ENCODE data around the gene TRAPPC12. TPM values are rescaled to one million over a fixed set of nuclear protein-coding genes. Genes with fewer than 3 reads are reported as not detected.
"Not testable (repeated sequence)": the region's sequence is repeated elsewhere in the genome, so short reads cannot be mapped to it uniquely, and the experiment has no call there.

Gene TRAPPC12
- total RNA-seq, 3 donors from 2014 or later (not counting 1 experiment from before 2014, with no cell fraction given): 65.1 to 92.6 (median 86.7) TPM

DNA sequence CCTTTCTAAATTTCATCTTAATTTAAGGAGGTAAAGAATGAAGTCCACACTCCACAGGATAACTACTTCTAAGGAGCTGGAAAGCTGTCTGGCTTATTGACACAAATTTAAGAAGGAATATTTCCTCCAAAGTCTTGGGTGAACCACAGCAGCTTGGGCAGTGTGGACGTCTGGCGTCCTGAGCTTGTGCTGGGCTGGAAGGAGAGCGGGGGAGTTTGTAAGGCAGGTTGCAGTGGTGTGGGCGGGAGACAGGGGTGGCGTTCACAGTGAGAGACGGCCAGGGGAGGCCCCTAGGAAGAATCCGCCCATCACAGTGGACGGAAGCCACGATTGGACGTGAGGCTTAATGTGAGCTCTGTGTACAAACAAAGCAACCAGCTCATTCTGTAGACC lies 114.1 kb downstream of the TRAPPC12 start:
- Mint-ChIP-seq H3K4me3 (no peak overlapping the region), H3K27ac (no peak overlapping the region)
- intact Hi-C loops (cut with micrococcal nuclease): no loop called here

GRCh38 chr2:3494984-3495666 lies 115.6 kb downstream of the TRAPPC12 start:
- Histone ChIP-seq H3K4me1 (ENCODE audit: control insufficient read depth, insufficient read depth, low read length) (peaks cover 18% of the 10 kb centered on the region), H3K36me3 (ENCODE audit: control insufficient read depth, insufficient read depth, low read length) (peaks cover 12% of the 10 kb centered on the region), H3K9me3 (ENCODE audit: control insufficient read depth, insufficient read depth, low read length) (no peaks in the 10 kb centered on the region), H3K27me3 (ENCODE audit: control insufficient read depth, insufficient read depth, low read length) (no peaks in the 10 kb centered on the region), H3K4me3 (ENCODE audit: low read length) (no peak overlapping the region), H3K27ac (ENCODE audit: low read length) (no peak overlapping the region)
- peaks cover 7% of the 10 kb centered on the region for H3K36me3 Mint-ChIP-seq
- peaks cover 15 to 21% of the 10 kb centered on the region in 2 donors for H3K4me1 Mint-ChIP-seq
- no peak for TF ChIP-seq CTCF (IDR thresholded peaks at IDR 0.05)
- DNase-seq (no peak), ATAC-seq (no peak)
- no peak overlapping the region for H3K4me3 Mint-ChIP-seq
- 98% methylated on average over 11 of the region's 13 CpGs for WGBS (ENCODE audit: insufficient coverage)
- intact Hi-C loops (cut with micrococcal nuclease): no loop called here
- H3K9me3 Mint-ChIP-seq: no peaks in the 10 kb centered on the region
- no peak overlapping the region for H3K27ac Mint-ChIP-seq
- no peaks in the 10 kb centered on the region for H3K27me3 Mint-ChIP-seq (ENCODE audit: low read depth in 2 of 2)

More for the DNA sequence above, 114.1 kb downstream of the TRAPPC12 start:
- Mint-ChIP-seq H3K9me3 (no peaks in the 10 kb centered on the region), H3K27me3 (ENCODE audit: low read depth in 2 of 2) (no peaks in the 10 kb centered on the region), H3K4me1 (peaks cover 15 to 21% of the 10 kb centered on the region in 2 donors), H3K36me3 (peaks cover 7% of the 10 kb centered on the region)
- TF ChIP-seq CTCF (IDR thresholded peaks at IDR 0.05): no peak
- WGBS (ENCODE audit: insufficient coverage): 74% methylated on average over 10 of the region's 10 CpGs
- ATAC-seq: peak; percentile 38 to 62 (median 40)
- no peak overlapping the region for H3K27ac ChIP-seq (ENCODE audit: low read length)
- no peak overlapping the region for H3K4me3 ChIP-seq (ENCODE audit: low read length)
- no peaks in the 10 kb centered on the region for H3K27me3 ChIP-seq (ENCODE audit: control insufficient read depth, insufficient read depth, low read length)
- no peak for DNase-seq
- H3K4me1 ChIP-seq (ENCODE audit: control insufficient read depth, insufficient read depth, low read length): peaks cover 20% of the 10 kb centered on the region
- peaks cover 4% of the 10 kb centered on the region for H3K36me3 ChIP-seq (ENCODE audit: control insufficient read depth, insufficient read depth, low read length)
- H3K9me3 ChIP-seq (ENCODE audit: control insufficient read depth, insufficient read depth, low read length): no peaks in the 10 kb centered on the region

GRCh38 chr2:3496708-3497080 lies 117.2 kb downstream of the TRAPPC12 start:
- H3K9me3 Mint-ChIP-seq; H3K36me3 Mint-ChIP-seq; intact Hi-C loops (cut with micrococcal nuclease): not testable (repeated sequence)

GRCh38 chr2:3498783-3499394 lies 119.4 kb downstream of the TRAPPC12 start:
- H3K36me3 Mint-ChIP-seq: peaks cover 7% of the 10 kb centered on the region
- intact Hi-C loops (cut with micrococcal nuclease): no loop called here
- H3K4me1 ChIP-seq (ENCODE audit: control insufficient read depth, insufficient read depth, low read length): no peaks in the 10 kb centered on the region
- no peak for TF ChIP-seq CTCF (IDR thresholded peaks at IDR 0.05)
- H3K9me3 Mint-ChIP-seq: no peaks in the 10 kb centered on the region
- H3K36me3 ChIP-seq (ENCODE audit: control insufficient read depth, insufficient read depth, low read length): peaks cover 17% of the 10 kb centered on the region
- no peak overlapping the region for H3K4me3 Mint-ChIP-seq
- WGBS (ENCODE audit: insufficient coverage): 98% methylated on average over 18 of the region's 18 CpGs
- no peak overlapping the region for H3K4me3 ChIP-seq (ENCODE audit: low read length)
- H3K4me1 Mint-ChIP-seq: no peaks in the 10 kb centered on the region
- H3K9me3 ChIP-seq (ENCODE audit: control insufficient read depth, insufficient read depth, low read length): no peaks in the 10 kb centered on the region
- ATAC-seq (no peak), DNase-seq (no peak)
- H3K27me3 Mint-ChIP-seq (ENCODE audit: low read depth in 2 of 2): no peaks in the 10 kb centered on the region
- H3K27ac ChIP-seq (ENCODE audit: low read length): no peak overlapping the region
- H3K27ac Mint-ChIP-seq: no peak overlapping the region
- H3K27me3 ChIP-seq (ENCODE audit: control insufficient read depth, insufficient read depth, low read length): no peaks in the 10 kb centered on the region

More at GRCh38 chr2:3496708-3497080, 117.2 kb downstream of the TRAPPC12 start:
- not testable (repeated sequence) for DNase-seq; H3K4me3 ChIP-seq (ENCODE audit: low read length); H3K4me1 Mint-ChIP-seq; H3K9me3 ChIP-seq (ENCODE audit: control insufficient read depth, insufficient read depth, low read length); H3K4me3 Mint-ChIP-seq; H3K27me3 Mint-ChIP-seq (ENCODE audit: low read depth in 2 of 2); H3K27ac ChIP-seq (ENCODE audit: low read length); H3K27me3 ChIP-seq (ENCODE audit: control insufficient read depth, insufficient read depth, low read length); ATAC-seq; H3K4me1 ChIP-seq (ENCODE audit: control insufficient read depth, insufficient read depth, low read length); H3K27ac Mint-ChIP-seq
- WGBS (ENCODE audit: insufficient coverage): 96% methylated on average over 15 of the region's 15 CpGs
- H3K36me3 ChIP-seq (ENCODE audit: control insufficient read depth, insufficient read depth, low read length): peaks cover 17% of the 10 kb centered on the region

Measured in natural killer cell (primary cell).